ENCODE data around the gene C3orf18.

Gene C3orf18

DNA sequence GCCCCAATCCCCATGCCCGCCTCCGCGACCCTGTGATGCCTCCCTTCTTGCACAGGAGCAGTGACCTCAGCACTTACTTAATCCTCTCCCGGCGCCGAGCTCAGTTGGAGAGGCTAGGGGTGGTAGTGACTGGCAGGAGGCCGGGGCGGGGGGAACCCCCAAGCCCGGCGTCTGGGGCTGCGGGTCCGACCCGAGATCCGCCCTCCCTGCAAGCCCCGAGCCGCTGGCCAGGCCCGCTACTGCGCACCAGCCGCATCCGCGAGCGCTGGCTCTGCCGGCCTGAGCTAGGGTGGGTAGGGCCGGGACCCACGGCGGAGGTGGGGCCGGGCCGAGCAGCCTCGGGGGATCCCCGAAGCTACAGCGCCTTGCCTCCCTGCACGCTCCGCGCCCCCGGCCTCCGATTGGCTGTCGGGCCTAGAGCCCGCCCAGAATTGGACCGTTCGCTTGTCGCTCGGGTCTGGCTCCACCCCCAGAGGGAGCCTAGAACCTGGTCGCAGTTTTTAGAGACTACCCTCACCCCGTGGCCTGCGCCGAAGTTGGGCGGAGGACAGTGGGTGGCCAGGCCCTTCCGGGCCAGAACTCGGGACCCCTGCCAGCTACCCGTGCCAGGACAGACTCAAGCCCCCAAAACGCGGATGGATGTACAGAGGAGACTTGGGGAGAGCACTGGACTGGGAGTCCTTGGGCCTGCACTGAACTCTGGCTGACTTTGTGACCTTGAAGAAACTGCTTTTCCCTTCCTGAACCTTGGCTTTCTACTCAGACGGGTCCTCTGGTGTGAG lies at the start of gene C3orf18:
C3orf18 (minus strand) TSS at position 362 of the 782 bp plus-strand sequence. CDS start 2,048 bp downstream, outside the sequence.
- DNase-seq, result peak; percentile 89

DNA sequence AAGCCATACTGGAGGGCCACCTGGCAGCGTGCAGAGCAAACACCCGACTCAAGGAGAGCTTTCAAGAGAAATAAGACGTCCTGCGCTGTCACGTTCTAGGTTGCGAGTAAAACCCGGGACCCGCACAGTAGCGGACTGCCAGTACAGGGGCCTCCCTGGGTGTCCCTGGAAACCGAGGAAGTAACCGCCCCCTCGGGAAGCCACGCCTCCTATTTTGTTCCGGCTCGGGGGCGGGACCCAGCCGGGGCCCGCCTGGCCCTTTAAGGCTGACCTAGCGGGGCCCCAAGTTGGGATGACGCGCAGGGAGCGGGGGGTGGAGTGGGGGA lies 49.2 kb upstream of the C3orf18 start:
- DNase-seq, result peak; percentile 90

GRCh38 chr3:50616003-50616769 lies 48.6 kb upstream of the C3orf18 start:
- peak; percentile 76 for DNase-seq

DNA sequence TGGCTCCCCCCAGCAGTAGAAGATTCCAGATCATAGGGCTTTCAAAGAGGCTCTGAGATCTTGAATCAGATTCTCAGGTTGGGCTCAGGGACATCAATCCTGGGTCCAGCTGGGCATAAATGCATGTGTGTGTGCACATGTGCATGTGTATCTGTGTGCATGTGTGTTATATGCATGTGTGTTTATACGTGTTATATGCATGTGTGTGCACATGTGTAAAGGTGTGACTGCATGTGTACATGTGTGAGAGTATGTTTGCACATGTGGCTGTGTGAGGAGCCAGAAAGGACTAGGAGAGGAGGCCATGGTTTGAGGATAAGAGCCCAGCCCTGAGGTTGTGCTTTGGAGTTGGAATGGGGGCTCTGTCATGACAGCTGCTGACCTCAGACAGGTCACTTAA lies 47.6 kb upstream of the C3orf18 start:
- DNase-seq, result no peak

- no peak for DNase-seq
Observed at GRCh38 chr3:50612970-50613846, 45.7 kb upstream of the C3orf18 start.

DNA sequence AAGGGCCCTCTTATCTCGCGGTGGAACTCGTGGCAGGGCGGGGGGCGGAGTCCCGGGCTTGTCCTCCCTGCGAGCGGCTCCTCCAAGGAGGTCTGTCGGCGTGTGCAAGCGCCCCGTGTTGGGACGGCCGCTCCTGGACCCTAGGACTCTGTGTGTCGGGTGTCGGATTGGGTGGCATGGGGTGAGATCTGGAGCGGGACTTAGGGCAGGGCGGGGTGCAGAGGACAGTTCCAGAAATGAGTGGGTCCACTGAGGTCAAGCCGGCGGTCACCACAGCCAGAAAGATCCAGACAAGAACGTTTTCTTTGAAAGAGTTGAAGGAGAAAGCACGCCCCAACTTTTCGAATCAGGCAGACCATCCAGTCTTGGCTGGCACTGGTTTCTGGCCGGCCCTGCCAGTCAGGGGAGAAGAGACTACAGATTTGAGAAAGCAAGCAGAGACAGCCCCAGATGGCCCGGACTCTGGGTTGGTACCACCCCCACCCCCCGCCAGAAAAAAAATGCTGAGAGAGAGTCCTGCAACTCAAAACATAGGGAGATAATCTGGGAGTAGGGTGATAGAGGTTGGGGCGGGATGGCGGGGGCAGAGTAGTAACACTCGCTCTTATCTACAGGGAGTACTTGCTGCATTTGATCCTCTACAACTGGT lies 44.8 kb upstream of the C3orf18 start:
- DNase-seq, result no peak

DNA sequence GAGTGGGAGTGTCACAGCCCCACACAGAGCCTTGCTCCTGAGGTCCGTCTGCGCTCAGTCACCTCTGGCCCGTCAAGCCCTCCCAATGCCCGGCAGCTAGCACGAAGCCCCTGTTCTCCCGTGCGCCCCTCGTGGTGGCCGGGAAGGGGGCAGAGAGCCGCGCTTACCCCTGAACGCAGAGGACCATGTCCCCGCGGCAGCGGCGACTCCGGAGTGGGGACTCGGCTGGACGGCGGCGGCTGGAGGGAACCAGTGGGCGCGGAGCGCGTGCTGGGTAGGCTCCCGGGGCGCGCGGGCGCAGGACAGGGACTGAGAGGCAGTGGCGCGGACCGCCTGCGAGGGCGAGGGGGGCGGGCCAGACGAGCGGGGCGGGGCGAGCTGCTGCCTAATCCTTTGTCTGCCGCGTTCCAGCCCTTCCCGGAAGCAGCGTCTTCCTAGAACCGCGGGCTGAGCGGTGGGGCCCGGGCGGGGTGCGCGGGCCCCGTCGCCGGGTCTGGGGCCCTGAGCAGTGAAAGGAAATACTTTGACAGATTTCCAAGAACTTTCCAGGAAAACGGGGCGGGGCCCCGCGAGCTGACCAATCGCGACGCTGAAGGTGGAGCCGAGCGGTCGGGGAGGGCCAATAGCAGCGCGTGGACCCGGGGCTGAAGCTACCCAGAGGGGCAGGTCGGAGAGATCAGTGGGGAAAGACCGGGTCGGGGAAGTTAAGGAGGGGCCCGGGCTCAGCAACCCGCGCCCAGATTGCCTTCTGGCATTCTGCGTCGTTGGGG lies 44.1 kb upstream of the C3orf18 start, which contains the start of gene CISH:
CISH (minus strand) TSS at position 311 of the 770 bp plus-strand sequence; CDS start at position 187, 124 bp downstream.
- peak; percentile 95 for DNase-seq

GRCh38 chr3:50610992-50611463 lies 43.5 kb upstream of the C3orf18 start:
- no peak for DNase-seq

GRCh38 chr3:50610181-50610971 lies 42.8 kb upstream of the C3orf18 start:
- DNase-seq, result no peak

- no peak for DNase-seq
Observed at GRCh38 chr3:50609763-50610085, 42.2 kb upstream of the C3orf18 start.

DNA sequence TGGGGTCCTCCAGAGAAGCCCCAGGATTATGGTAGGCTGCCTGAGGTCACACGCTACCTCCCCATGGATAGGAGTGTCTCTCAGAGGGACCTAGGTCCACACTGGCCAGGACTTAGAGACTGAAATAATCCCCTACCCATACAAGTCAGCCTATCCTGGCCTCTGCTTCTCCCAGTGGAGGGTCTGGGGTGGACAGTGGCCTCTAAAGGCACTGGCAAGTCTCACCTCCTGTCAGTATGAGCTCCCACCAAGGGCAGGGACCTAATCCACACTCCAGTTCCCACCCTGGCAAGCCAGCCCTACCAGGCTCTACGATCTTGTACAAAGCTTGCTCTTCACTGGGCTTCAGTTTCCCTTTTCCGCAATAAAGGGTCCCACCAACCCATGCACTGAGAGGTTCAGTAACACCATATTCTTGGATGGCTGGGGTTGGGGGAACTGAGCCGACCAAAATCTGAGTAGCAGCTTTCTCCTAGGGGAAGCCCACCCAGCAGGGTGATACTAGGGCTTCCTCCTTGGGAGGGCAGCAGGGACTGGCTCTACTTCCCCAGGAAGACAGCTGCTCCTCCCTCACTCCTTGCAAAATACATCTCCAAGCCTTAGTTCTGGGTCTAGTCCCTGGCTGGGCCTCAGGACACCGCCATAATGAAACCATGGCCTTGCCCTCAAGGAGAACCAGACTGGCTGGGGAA lies 41.7 kb upstream of the C3orf18 start:
- DNase-seq, result no peak

DNA sequence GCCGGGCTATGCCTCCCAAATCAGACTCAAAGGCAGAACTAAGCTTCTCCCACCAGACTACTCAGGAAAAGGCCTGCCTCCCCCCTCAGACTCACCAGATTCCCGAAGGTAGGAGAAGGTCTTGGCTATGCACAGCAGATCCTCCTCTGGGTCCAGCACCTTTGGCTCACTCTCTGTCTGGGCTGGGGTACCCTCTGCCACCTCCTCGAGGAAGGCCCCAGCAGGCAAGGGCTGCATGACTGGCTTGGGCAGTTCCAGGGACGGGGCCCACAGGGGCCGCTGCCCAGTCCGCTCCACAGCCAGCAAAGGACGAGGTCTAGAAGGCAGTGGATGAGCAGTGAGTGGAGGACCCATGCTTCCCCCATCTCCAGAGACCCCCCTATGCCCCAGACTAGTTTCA lies 40.7 kb upstream of the C3orf18 start:
- no peak for DNase-seq

DNA sequence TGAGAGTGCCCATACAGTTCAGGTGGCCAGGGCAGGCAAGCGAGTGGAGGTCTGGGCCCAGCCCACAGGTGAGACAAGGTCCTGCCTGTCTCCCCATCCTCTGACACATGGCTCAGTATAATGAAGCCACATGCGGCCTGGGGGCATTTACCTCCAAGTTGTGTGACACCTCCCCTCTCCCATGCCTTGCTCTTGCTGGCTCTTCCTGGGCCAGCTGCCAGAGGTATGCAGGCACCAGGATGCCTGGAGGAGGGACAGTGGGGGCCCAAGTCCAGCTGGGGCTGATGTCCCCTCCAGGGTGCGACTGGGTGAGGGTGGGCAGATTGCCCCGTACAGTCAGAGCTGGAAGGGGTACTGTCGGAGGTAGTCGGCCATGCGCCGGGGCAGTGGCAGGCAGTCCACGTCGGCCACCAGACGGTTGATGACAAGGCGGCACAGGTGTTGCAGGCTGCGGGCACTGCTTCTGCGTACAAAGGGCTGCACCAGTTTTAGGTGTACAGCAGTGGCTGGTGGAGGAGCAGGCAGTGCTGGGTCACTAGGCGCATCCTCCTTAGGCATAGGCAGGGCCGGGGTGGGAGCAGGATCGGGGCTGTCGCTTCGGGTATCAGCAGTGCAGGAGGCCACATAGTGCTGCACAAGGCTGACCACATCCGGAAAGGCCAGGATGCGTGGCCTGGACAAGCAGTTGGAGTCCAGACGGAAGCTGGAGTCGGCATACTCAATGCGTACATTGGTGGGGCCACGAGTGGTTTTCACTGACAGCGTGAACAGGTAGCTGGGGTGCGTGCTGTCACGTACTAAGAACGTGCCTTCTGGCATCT lies 39.9 kb upstream of the C3orf18 start:
- DNase-seq, result no peak

GRCh38 chr3:50606596-50606995 lies 39.0 kb upstream of the C3orf18 start:
- no peak for DNase-seq

GRCh38 chr3:50605901-50606326 lies 38.4 kb upstream of the C3orf18 start:
- DNase-seq, result no peak

- no peak for DNase-seq
Observed at GRCh38 chr3:50604628-50605588, 37.4 kb upstream of the C3orf18 start.

- no peak for DNase-seq
Observed at GRCh38 chr3:50604110-50604621, 36.6 kb upstream of the C3orf18 start.

Data from fibroblast of skin of right biceps (primary cell).